Stimulated activated CD8-positive, alpha-beta memory T cell treated with anti-CD3 and anti-CD28 coated beads, Interleukin-12 subunit alpha, Interleukin-12 subunit beta, amount 100 ng/mL, for 24 hours (primary cell): Measurements from ENCODE around the gene PTPRS.
"Not testable (repeated sequence)": the region's sequence is repeated elsewhere in the genome, so short reads cannot be mapped to it uniquely, and the experiment has no call there.

Experiments
- DNase-seq: peaks from one replicate; pipeline ENCODE4 v3.0.0-alpha.2; 2020; ENCODE audit errors: extremely low read depth

The PTPRS gene

DNA sequence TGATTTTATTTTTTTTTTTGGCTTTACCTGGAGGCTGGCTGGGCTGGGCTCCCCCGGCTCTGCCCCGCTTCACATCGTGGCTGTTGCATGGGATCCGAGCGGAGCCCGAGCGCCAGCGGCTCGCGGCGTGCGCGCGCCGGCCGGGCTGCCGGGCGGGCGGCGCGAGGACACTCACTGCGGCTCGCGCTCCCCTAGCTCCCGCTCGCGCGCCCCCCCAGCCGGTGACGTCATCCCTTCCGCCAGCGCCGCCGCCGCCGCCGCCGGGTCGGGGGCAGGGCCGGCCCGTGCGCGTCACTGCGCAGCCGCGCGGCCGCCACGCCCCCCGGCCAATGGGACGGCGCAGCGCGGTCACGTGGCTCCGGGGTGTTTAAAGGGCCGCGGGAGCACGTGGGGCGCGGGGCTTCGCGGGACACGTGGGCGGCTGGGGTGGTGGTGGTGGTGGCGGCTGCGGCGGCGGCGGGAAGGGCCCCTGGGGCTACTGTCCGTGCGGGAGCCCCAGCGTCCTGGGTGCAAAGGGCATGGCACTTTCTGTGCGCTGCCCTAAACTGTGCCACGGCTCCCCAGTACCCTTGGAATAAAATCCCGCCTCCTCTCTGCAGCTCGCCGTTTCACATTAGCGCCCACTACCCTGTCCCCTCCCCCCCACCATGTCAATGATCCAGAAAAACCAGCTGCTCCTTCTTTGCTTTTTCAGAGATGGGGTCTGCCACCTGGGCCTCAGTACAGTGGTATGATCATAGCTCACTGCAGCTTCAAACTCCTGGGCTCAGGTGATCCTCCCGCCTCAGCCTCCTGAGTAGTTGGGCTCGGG lies at the start of gene PTPRS:
Gene PTPRS (minus strand): TSS at position 176 of the 811 bp plus-strand sequence. CDS start 54,672 bp downstream, outside the sequence.
- DNase-seq = peak; percentile 31

- no peak for DNase-seq
Observed at GRCh38 chr19:5389353-5389752, 48.7 kb upstream of the PTPRS start.

DNA sequence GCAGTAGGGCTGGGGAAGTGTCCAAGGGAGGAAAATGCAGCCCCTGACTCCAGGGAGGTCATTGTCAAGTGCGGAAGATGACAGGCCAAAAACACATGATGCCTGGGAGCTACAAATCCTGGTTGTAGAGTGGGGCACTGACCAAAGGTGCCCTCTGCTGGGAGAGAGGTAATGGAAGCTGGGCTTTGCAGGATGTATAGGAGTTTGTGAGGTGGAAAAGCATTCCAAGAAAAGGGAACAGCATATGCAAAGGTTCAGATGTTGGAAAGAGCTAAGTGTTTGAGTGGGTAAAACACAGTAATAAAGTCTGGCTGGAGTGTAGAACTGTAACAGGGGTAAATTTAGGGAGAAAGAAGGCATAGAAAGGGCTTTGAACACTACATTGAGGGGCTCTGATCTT lies 46.9 kb upstream of the PTPRS start:
- no peak for DNase-seq

DNA sequence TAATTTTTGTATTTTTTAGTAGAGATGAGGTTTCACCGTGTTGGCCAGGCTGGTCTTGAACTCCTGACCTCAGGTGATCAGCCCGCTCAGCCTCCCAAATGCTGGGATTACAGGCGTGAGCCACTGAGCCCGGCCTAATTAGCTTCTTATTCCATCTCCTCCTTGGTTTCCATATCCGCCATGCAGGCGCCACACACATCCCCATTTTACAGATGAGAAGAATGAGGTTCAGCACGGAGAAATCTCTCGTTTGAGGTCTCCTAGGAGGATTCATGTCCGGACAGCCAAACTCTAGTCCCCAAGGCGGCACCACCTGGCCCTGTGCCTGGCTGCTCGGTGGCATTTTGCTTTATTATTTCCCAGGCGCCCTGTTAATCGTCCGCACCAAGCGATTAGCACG lies 46.2 kb upstream of the PTPRS start:
- no peak for DNase-seq

- not testable (repeated sequence) for DNase-seq
Observed at GRCh38 chr19:5381197-5381596, 40.6 kb upstream of the PTPRS start.

DNA sequence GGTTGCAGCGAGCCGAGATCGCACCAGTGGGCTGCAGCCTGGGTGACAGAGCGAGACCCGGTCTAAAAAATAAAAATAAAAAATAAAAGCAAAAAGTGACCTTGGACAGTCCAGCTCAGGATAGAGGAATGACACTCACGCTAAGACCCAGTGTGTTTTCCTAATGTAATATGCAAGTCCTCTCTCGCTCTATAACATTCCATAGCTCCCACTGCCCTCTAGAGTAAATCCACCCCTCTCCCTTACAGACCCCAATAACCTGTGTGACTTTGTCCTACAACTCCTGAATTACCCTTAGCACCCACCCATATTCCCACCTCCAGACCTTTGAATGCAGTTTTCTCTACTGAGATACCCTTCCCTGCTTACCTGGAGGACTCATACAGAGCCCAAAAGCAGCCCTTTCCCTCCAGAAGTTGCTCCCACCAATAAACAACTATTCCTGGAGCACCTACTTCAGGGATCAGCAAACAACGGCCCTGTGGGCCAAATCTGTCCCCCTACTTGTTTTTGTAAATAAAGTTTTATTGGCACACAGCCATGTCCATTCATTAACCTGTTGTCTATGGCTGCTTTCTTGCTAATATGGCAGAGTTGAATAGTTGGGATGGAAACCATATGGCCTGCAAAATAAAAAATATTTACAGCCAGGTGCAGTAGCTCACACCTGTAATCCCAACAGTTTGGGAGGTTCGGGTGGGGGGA lies 39.8 kb upstream of the PTPRS start:
- no peak for DNase-seq

- no peak for DNase-seq
Observed at GRCh38 chr19:5376928-5377327, 36.3 kb upstream of the PTPRS start.

GRCh38 chr19:5372572-5373200 lies 32.1 kb upstream of the PTPRS start:
- no peak for DNase-seq

DNA sequence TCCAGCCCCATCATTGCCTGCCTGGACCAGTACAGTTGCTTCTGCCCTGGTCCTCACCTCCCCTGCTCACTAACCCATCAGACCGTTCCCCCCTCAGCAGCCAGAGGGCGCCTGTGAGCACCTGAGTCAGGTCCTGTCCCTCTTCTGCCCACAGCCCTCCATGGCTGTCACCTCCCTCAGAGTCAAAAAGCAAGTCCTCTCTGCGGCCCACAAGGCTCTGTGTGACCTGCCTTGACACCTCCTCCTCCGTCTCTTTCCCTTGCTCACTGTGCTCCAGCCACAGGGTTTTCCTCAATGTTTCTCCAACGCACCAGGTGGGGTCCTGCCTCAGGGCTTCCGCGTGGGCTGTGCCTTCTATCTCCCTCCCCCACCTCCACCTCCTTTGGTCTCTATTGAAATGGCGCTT lies 29.4 kb upstream of the PTPRS start:
- DNase-seq = peak; percentile 3

DNA sequence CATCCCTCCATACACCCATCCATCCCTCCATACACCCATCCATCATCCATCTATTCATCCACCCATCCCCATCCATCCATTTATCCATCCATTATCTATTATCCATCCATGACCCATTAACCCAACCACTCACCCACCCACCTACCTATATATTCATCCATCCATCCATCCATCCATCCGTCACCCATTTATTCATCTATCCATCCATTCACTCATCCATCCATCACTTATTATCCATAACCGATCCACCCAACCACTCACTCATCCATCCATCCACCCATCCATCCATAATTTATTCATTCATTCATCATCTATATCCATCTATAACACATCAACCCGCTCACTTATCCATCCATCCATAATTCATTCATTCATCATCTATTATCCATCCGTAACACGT lies 28.7 kb upstream of the PTPRS start:
- DNase-seq = no peak

- DNase-seq = no peak
Observed at GRCh38 chr19:5367530-5368133, 27.0 kb upstream of the PTPRS start.

DNA sequence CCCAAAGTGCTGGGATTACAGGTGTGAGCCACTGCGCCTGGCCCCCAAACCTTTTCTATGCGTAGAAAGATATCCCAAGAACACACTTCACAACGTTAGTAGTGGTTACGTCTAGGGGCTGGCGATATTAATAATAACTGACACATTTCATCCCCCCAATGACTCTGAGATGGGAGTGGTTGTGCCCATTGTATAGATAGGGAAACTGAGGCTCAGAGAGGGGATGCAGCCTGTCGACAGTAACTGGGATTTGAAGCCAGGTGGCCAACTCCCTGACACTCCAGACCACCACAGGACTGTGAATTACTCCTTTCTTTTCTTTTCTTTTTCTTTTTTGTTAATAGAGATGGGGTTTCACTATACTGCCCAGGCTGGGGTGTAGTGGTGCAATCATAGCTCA lies 25.3 kb upstream of the PTPRS start:
- DNase-seq = no peak

DNA sequence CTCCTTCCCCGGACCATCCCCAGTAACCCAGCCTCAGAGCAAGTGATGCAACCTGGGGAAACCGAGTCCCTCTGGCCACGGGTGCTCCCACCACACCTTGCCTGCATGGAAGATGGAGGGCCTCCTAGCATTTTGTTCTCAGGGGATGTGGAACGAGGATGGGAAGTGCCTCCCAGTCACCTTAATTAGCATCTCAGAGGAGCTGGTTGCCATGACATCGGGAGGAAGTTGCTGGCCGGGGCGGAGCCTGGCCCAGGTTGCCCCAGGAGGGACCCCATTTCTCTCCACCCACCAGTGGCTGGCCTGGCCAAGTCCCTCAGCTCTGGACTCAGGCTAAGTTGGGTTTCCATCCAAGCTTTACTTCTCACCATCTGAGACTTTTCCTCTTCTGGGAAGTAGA lies 24.1 kb upstream of the PTPRS start:
- no peak for DNase-seq

DNA sequence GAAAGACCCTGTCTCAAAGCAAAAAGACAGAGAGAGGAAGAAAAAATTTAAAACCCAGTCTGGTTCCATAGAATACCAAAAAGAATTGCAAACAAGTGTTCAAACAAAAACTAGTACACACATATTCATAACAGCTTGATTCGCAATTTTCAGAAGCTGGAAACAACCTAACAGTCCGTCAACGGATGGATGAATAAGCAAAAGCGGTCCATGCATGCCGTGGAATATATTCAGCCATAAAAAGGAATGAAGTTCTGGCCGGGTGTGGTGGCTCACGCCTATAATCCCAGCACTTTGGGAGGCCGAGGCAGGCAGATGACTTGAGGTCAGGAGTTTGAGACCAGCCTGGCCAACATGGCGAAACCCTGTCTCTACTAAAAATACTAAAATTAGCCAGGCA lies 21.2 kb upstream of the PTPRS start:
- DNase-seq = not testable (repeated sequence)

DNA sequence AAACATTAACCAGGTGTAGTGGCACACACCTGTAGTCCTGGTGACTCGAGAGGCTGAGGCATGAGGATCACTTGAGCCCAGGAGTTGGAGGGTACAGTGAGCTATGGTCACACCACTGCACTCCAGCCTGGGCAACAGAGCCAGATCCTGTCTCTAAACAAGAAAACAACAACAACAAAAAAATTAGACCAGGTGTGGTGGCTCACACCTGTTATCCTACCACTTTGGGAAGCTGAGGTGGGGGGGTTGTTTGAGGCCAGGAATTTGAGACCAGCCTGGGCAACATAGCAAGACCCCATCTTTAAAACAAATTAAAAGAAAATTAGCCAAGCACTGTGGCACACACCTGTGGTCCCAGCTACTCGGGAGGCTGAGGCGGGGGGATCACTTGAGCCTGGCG lies 20.8 kb upstream of the PTPRS start:
- no peak for DNase-seq

GRCh38 chr19:5360003-5360780 lies 19.6 kb upstream of the PTPRS start:
- DNase-seq = no peak

GRCh38 chr19:5358173-5358800 lies 17.7 kb upstream of the PTPRS start:
- no peak for DNase-seq

DNA sequence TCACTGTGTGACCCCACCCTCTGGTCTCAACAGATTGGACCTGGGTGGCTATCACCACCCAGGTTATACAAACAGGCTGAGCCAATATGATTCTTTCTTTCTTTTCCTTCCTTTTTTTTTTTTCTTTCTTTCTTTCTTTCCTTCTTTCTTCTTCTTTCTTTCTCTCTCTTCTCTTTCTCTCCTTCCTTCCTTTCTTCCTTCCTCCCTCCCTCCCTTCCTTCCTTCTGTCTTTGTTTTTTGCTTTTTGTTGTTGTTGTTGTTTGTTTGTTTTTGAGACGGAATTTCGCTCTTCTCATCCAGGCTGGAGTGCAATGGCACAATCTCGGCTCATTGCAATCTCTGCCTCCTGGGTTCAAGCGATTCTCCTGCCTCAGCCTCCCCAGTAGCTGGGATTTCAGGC lies 17.0 kb upstream of the PTPRS start:
- DNase-seq = no peak

DNA sequence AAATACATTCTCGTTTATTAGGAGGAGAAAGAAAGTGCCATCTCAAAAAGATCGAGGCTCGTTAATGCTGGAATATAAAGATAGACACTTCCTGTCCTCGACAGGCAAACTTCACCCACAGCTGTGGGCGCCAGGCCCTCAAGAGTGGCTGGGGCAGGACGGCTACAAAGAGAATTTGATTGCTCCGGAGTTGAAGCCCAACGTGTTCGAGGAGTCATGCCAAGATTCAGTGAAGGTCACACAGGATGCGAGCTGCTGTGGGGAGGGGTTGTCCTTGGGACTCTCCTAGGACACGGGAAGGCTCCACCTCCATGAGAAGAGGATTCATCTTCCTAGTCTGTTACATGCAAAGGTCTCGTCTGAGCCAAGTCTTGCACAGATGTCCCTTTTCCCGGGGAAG lies 16.3 kb upstream of the PTPRS start:
- DNase-seq = no peak

DNA sequence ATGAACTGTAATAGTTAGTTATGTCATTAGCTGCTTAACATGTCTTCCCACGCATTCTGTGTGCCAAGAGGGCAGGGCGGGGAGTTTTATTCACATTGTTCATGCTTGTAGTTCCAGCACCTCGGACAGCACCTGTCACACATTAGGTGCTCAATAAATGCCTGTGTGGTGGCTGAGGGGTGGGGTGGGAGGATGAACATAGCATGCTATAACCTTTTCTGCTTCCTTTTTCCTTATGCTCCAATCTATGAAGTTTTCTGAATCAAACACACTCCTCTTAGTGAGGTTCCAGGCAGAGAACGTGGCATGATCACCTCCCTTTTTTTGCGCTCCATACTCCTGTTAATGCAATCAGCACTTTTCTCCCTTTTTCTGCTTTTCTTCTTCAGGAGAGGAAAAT lies 15.8 kb upstream of the PTPRS start:
- no peak for DNase-seq

DNA sequence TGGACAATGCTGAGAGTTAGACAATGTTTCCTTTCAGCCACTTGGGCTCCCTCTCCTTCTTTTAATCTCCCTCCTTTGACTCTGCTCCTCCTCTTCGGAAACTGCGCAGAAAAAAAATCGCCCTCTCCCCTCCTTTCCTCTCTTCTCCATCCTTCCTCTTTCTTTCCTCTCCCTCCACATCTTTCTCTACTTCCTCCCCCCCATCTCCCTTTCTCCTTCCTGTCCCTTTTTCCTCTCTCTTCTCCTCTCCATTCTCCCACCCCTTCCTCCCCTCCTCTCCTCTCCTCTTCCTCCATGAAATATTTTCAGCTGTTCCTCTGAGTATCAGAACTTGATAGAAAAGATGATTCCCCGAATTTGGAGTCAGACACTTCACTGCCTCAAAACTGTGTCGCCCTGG lies 15.1 kb upstream of the PTPRS start:
- DNase-seq = no peak
